CD4-positive, alpha-beta T cell (primary cell): ENCODE measurements around the gene IRF5. TPM values are rescaled to one million over a fixed set of nuclear protein-coding genes. Genes with fewer than 3 reads are reported as not detected.

Source experiments
- ATAC-seq: fragments of 200-7000 bp; cut with Tn5 transposase; one replicate; pipeline ENCODE4 v1.10.0; 2022; ENCODE audit warnings: mild to moderate bottlenecking; ENCODE audit not compliant: poor library complexity
- CTCF ChIA-PET: fragments of 350-600 bp; sonication (Branson Sonifier 250); formaldehyde crosslinking; loops from one replicate; lab custom pipeline; 2021; ENCODE audit warnings: antibody characterized with exemption, inconsistent platforms; lab: Charles Lee
- POLR2A ChIA-PET: fragments of 350-600 bp; sonication (Branson Sonifier 250); formaldehyde crosslinking; loops from one replicate; lab custom pipeline; 2021; ENCODE audit warnings: antibody characterized with exemption, inconsistent platforms; lab: Charles Lee
- DNase-seq, 14 experiments: peaks; one replicate each; pipeline ENCODE4 v3.0.0-alpha.2; 2013 to 2020; ENCODE audit warnings: mixed read lengths in 2 of 14
- H3K27ac ChIP-seq, 2 donors: one replicate each; pipeline versions ENCODE4 v1.5.1 to v1.7.0; 2013; ENCODE audit warnings: low read length in 2 of 2, low read depth in 1 of 2, mild to moderate bottlenecking in 1 of 2
- H3K27me3 ChIP-seq, 2 experiments: 1 replicate in 1 of 2; 2 replicates in 1 of 2; pipeline versions ENCODE4 v1.6.1 to v1.7.0; 2013; ENCODE audit warnings: low read length in 2 of 2, control low read depth in 1 of 2, mild to moderate bottlenecking in 1 of 2, moderate library complexity in 1 of 2; ENCODE audit not compliant: insufficient read depth in 2 of 2, control insufficient read depth in 1 of 2
- H3K36me3 ChIP-seq: one replicate; pipeline ENCODE4 v1.6.1; 2013; ENCODE audit warnings: low read length, control low read depth; ENCODE audit not compliant: insufficient read depth
- H3K4me1 ChIP-seq: one replicate; pipeline ENCODE4 v1.6.1; 2013; ENCODE audit warnings: low read length, control low read depth; ENCODE audit not compliant: insufficient read depth
- H3K4me3 ChIP-seq: one replicate; pipeline ENCODE4 v1.5.1; 2013; ENCODE audit warnings: mild to moderate bottlenecking, low read length, moderate library complexity
- H3K9me3 ChIP-seq, 2 experiments: 1 replicate in 1 of 2; 2 replicates in 1 of 2; pipeline versions ENCODE4 v1.6.1 to v1.7.0; 2013; ENCODE audit warnings: low read length in 2 of 2, mild to moderate bottlenecking in 2 of 2, control low read depth in 1 of 2, moderate library complexity in 1 of 2; ENCODE audit not compliant: control insufficient read depth in 1 of 2, insufficient read depth in 1 of 2
- H3K27ac Mint-ChIP-seq: one replicate; pipeline ENCODE4 v1.8.0; 2020; ENCODE audit warnings: mixed read lengths
- H3K27me3 Mint-ChIP-seq: one replicate; pipeline ENCODE4 v1.8.0; 2021; ENCODE audit warnings: mixed read lengths
- H3K36me3 Mint-ChIP-seq: one replicate; pipeline ENCODE4 v1.8.0; 2021; ENCODE audit warnings: low read depth, mixed read lengths
- H3K4me1 Mint-ChIP-seq: one replicate; pipeline ENCODE4 v1.8.0; 2021; ENCODE audit warnings: low read depth, mixed read lengths
- H3K4me3 Mint-ChIP-seq: one replicate; pipeline ENCODE4 v1.8.0; 2020; ENCODE audit warnings: mild to moderate bottlenecking, mixed read lengths
- H3K9me3 Mint-ChIP-seq: one replicate; pipeline ENCODE4 v1.8.0; 2020; ENCODE audit warnings: mixed read lengths
- CTCF ChIP-seq: fragments of 200-600 bp; IDR thresholded peaks from one replicate; pipeline ENCODE4 v1.8.0; 2022; ENCODE audit warnings: antibody characterized with exemption, mild to moderate bottlenecking
- intact Hi-C, 2 experiments: fragments of 100-400 bp; cut with DNase I in 1 of 2; cut with micrococcal nuclease in 1 of 2; formaldehyde crosslinking; loops; one replicate each; pipeline versions ENCODE4 v1.15.1 to v1.9.0; 2023 to 2025; cut with DNase I, micrococcal nuclease
- polyA plus RNA-seq, 2 donors: library from polyadenylated mRNA; unstranded; fragments of 120-200 nt; gene quantifications; one replicate each; pipeline ENCODE4 v1.2.1, GENCODE V29; 2013
- total RNA-seq, 174 experiments: library from RNA in 2 of 174; stranded (reverse) in 2 of 174; gene quantifications; one replicate each; pipeline ENCODE4 v1.2.3 and lab custom pipeline; 2021 to 2026

The IRF5 gene
- 1 to 10 TPM; 1.7 to 1.8 TPM for total RNA-seq
- polyA plus RNA-seq (2013, experiment 1 of 2) = 18.1 TPM
- polyA plus RNA-seq (2013, experiment 2 of 2) = 17.4 TPM
- total RNA-seq (lab: John Stamatoyannopoulos, UW) = 2.5 to 23.7 (median 6.7) reads per million in 172 experiments

DNA sequence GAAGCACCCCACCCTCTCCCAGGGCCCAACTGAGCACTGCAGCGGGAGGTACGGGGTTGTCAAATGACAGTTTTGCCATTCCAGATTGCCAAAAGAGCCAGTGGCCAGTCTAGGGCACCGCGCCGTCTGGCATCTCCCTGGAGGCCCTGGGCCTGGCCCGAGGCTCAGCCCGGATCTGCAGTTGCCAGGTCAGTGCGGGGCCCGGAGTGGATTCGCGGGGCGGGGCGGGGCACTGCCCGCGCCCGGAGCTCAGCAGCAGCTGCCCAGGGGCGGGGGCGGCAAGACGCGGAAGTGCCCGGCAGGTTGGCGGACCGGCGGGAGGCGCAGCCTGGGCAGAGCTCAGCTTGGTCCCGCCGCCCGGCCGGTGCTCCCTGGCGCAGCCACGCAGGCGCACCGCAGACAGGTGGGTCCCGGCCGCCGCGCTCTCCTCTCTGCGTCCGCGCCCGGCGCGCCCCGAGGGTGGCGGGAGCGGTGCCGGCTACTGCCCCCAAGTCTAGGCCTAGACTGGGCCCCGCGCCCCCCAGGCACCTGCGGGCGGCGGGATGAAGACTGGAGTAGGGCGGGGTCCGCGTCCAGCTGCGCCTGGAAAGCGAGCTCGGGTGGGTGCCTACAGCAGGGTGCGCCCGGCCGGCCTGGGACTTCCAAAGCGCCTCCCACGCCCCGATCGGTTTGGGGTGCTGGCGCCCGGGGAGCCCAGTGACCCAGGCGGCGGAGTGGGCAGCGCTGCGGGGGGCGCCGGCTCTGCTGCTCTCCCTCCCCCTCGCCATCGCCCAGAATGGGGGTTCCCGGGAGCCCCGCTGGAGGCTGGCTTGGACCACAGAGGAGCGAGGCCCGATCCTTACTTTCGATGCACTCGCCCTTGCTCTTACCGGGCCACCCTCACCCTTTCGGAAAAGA lies at the start of gene IRF5:
Gene IRF5 (plus strand): TSS at position 281 of the 897 bp plus-strand sequence. CDS start 4,155 bp downstream, outside the sequence.
- TF ChIP-seq CTCF = no peak
- peaks cover 23% of the 10 kb centered on the region for H3K27me3 Mint-ChIP-seq
- H3K9me3 Mint-ChIP-seq = no peaks in the 10 kb centered on the region
- peaks cover 46% of the 10 kb centered on the region for H3K4me1 Mint-ChIP-seq
- H3K4me3 Mint-ChIP-seq = peak within 1 kb of the TSS; percentile 91
- no peaks in the 10 kb centered on the region for H3K36me3 Mint-ChIP-seq
- intact Hi-C loops = no loop called here
- peak within 1 kb of the TSS; percentile 68 for H3K27ac Mint-ChIP-seq
- Histone ChIP-seq H3K27ac (peak within 1 kb of the TSS in 1 of 2 donors; percentile 34), H3K4me3 (peak within 1 kb of the TSS; percentile 69), H3K36me3 (no peaks in the 10 kb centered on the region), H3K9me3 (no peaks in the 10 kb centered on the region), H3K27me3 (peaks cover 0 to 3% of the 10 kb centered on the region in 2 experiments), H3K4me1 (peaks cover 61% of the 10 kb centered on the region)
- DNase-seq (peak in 2 of 14 experiments; percentile 54 to 60), ATAC-seq (no peak)
- CTCF ChIA-PET = no interaction called here
- POLR2A ChIA-PET = no interaction called here

DNA sequence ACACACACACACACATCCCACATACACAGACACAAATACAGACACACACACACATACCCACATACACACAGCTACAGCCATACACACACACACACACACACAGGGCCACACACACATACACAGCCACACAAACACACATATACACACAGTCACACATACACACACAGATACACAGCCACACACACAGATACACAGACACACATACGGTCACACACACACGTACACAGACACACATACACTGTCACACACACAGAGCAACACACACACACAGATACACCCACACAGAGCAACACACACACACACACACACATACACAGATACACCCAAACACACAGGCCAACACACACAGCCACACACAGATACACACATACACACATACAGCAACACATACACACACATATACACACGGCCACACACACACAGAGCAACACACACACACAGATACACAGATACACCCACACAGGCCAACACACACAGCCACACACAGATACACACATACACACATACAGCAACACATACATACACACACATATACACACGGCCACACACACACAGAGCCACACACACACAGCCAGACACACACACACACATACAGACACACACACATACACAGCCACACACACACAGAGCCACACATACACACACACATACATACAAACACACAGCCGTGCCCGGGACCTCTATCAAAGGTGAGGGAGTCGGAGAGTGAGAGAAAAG lies 49.5 kb upstream of the IRF5 start:
- H3K4me3 ChIP-seq = no peak overlapping the region
- H3K36me3 ChIP-seq = no peaks in the 10 kb centered on the region
- H3K27ac ChIP-seq = no peak overlapping the region
- H3K4me1 ChIP-seq = peaks cover 13% of the 10 kb centered on the region
- CTCF ChIA-PET = no interaction called here
- no peak for TF ChIP-seq CTCF
- POLR2A ChIA-PET = no interaction called here
- H3K4me3 Mint-ChIP-seq = no peak overlapping the region
- no peak for DNase-seq
- intact Hi-C loops = no loop called here
- peaks cover 22 to 33% of the 10 kb centered on the region in 2 experiments for H3K27me3 ChIP-seq
- ATAC-seq = no peak
- H3K36me3 Mint-ChIP-seq = no peaks in the 10 kb centered on the region
- H3K4me1 Mint-ChIP-seq = no peaks in the 10 kb centered on the region
- H3K9me3 ChIP-seq = peaks cover 0 to 9% of the 10 kb centered on the region in 2 experiments
- H3K9me3 Mint-ChIP-seq = no peaks in the 10 kb centered on the region
- no peak overlapping the region for H3K27ac Mint-ChIP-seq
- H3K27me3 Mint-ChIP-seq = peaks cover 20% of the 10 kb centered on the region

DNA sequence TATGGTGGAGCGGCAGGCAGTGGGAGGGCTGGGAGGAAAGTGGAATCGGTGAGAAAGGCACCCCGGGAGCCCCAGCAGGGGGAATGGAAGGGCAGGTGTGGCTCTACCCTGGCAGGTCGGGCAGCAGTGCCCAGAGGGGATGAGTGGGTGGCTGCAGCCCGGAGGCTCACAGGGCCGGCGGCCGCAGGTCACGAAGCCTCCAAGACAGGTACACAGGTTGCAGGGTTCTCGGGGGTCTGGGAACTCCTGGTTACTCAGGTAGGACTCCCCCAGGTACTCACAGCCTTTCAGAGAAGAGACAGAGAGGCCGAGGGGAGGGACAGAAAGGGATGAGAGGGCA lies 49.0 kb upstream of the IRF5 start:
- Histone ChIP-seq H3K9me3 (peaks cover 0 to 9% of the 10 kb centered on the region in 2 experiments), H3K27ac (no peak overlapping the region), H3K27me3 (peaks cover 22 to 33% of the 10 kb centered on the region in 2 experiments), H3K4me3 (no peak overlapping the region), H3K4me1 (peaks cover 12% of the 10 kb centered on the region), H3K36me3 (no peaks in the 10 kb centered on the region)
- CTCF ChIA-PET = no interaction called here
- POLR2A ChIA-PET = no interaction called here
- no peak for ATAC-seq
- no peak for TF ChIP-seq CTCF
- no peaks in the 10 kb centered on the region for H3K36me3 Mint-ChIP-seq
- intact Hi-C loops = no loop called here
- no peak overlapping the region for H3K4me3 Mint-ChIP-seq
- H3K4me1 Mint-ChIP-seq = no peaks in the 10 kb centered on the region
- peaks cover 20% of the 10 kb centered on the region for H3K27me3 Mint-ChIP-seq
- no peaks in the 10 kb centered on the region for H3K9me3 Mint-ChIP-seq
- no peak overlapping the region for H3K27ac Mint-ChIP-seq
- no peak for DNase-seq
